ENCODE measurements around the gene SMIM35.
"Not testable (repeated sequence)": the region's sequence is repeated elsewhere in the genome, so short reads cannot be mapped to it uniquely, and the experiment has no call there.

The SMIM35 gene

GRCh38 chr11:118017631-118018315 lies 69.0 kb downstream of the SMIM35 start:
- DNase-seq = no peak

GRCh38 chr11:118017111-118017510 lies 69.7 kb downstream of the SMIM35 start:
- no peak for DNase-seq

- no peak for DNase-seq
These were observed 70.7 kb downstream of the SMIM35 start for GRCh38 chr11:118016104-118016503.

GRCh38 chr11:118015385-118015841 lies 71.3 kb downstream of the SMIM35 start:
- no peak for DNase-seq

- no peak for DNase-seq
These were observed 72.7 kb downstream of the SMIM35 start for GRCh38 chr11:118014022-118014421.

GRCh38 chr11:118012083-118012669 lies 74.6 kb downstream of the SMIM35 start:
- no peak for DNase-seq

- DNase-seq = no peak
These were observed 75.9 kb downstream of the SMIM35 start for GRCh38 chr11:118010738-118011461.

GRCh38 chr11:118009864-118010737 lies 76.7 kb downstream of the SMIM35 start:
- DNase-seq = no peak

GRCh38 chr11:118008271-118008911 lies 78.4 kb downstream of the SMIM35 start:
- no peak for DNase-seq

- DNase-seq = not testable (repeated sequence)
These were observed 79.0 kb downstream of the SMIM35 start for GRCh38 chr11:118007563-118008270.

GRCh38 chr11:118007040-118007439 lies 79.7 kb downstream of the SMIM35 start:
- no peak for DNase-seq

GRCh38 chr11:118006153-118006534 lies 80.6 kb downstream of the SMIM35 start:
- no peak for DNase-seq

GRCh38 chr11:118005224-118006152 lies 81.3 kb downstream of the SMIM35 start:
- DNase-seq = no peak

GRCh38 chr11:118004543-118005223 lies 82.1 kb downstream of the SMIM35 start:
- DNase-seq = no peak

GRCh38 chr11:118003456-118003855 lies 83.3 kb downstream of the SMIM35 start:
- DNase-seq = no peak

- DNase-seq = no peak
These were observed 84.0 kb downstream of the SMIM35 start for GRCh38 chr11:118002541-118003423.

GRCh38 chr11:118002010-118002540 lies 84.7 kb downstream of the SMIM35 start:
- no peak for DNase-seq

GRCh38 chr11:118001494-118001971 lies 85.2 kb downstream of the SMIM35 start:
- DNase-seq = no peak

GRCh38 chr11:118000850-118001228 lies 85.9 kb downstream of the SMIM35 start:
- DNase-seq = no peak

Measured in NCI-H1105 treated with DMSO at 0.1 percent for 48 hours (cell line).